VCaP (cell line): ENCODE results near the gene PSTK.

Experiments
- H3K27ac ChIP-seq: fragments of 450-650 bp; 2 replicates; pipeline ENCODE4 v1.5.1; 2017
- TF ChIP-seq, protein P1 (sequence below): fragments of 450-650 bp; conservative IDR thresholded peaks from 2 replicates; pipeline ENCODE4 v1.5.1; 2017; ENCODE audit warnings: mild to moderate bottlenecking, moderate library complexity

Gene PSTK, protein sequence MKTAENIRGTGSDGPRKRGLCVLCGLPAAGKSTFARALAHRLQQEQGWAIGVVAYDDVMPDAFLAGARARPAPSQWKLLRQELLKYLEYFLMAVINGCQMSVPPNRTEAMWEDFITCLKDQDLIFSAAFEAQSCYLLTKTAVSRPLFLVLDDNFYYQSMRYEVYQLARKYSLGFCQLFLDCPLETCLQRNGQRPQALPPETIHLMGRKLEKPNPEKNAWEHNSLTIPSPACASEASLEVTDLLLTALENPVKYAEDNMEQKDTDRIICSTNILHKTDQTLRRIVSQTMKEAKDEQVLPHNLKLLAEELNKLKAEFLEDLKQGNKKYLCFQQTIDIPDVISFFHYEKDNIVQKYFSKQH

DNA sequence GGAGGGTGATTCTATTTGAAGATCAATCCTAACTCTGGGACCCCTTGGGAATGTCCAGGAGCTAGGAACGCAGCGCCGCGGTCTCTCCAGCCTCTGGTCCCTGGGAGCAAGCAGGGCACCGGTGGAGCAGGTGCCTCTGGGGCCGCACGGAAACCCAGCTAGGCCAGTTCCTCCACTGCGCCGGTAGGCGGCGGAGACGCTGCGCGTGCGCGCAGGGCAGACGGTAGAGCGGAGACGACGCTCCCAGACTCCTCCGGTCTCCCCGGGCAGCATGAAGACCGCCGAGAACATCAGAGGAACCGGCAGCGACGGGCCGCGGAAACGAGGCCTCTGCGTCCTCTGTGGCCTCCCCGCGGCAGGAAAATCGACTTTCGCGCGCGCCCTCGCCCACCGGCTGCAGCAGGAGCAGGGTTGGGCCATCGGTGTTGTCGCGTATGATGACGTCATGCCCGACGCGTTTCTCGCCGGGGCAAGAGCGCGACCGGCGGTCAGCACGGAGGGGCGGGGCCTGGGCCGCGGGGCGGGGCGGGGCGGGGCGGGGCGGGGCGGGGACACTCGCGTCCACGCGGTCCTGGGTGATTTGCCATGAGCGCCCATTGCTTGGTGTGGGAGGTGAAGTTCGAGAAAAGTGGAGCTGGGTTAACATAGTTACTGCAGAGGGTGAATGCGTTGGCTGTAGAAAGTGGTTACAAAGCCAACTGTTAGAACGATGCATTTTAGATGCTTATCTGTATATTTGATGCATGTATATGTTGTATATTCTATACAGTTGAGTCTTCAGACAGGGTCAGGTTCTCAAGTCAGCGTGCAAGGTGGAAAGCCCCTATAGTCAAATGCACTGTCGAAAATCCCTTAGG is at the start of gene PSTK:
Gene PSTK (plus strand): TSS at position 193 of the 857 bp plus-strand sequence. CDS start 79 bp downstream, at position 272.
- TF ChIP-seq, protein P1, sequence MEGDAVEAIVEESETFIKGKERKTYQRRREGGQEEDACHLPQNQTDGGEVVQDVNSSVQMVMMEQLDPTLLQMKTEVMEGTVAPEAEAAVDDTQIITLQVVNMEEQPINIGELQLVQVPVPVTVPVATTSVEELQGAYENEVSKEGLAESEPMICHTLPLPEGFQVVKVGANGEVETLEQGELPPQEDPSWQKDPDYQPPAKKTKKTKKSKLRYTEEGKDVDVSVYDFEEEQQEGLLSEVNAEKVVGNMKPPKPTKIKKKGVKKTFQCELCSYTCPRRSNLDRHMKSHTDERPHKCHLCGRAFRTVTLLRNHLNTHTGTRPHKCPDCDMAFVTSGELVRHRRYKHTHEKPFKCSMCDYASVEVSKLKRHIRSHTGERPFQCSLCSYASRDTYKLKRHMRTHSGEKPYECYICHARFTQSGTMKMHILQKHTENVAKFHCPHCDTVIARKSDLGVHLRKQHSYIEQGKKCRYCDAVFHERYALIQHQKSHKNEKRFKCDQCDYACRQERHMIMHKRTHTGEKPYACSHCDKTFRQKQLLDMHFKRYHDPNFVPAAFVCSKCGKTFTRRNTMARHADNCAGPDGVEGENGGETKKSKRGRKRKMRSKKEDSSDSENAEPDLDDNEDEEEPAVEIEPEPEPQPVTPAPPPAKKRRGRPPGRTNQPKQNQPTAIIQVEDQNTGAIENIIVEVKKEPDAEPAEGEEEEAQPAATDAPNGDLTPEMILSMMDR = peak; percentile 79
- H3K27ac ChIP-seq = peak within 1 kb of the TSS; percentile 82

DNA sequence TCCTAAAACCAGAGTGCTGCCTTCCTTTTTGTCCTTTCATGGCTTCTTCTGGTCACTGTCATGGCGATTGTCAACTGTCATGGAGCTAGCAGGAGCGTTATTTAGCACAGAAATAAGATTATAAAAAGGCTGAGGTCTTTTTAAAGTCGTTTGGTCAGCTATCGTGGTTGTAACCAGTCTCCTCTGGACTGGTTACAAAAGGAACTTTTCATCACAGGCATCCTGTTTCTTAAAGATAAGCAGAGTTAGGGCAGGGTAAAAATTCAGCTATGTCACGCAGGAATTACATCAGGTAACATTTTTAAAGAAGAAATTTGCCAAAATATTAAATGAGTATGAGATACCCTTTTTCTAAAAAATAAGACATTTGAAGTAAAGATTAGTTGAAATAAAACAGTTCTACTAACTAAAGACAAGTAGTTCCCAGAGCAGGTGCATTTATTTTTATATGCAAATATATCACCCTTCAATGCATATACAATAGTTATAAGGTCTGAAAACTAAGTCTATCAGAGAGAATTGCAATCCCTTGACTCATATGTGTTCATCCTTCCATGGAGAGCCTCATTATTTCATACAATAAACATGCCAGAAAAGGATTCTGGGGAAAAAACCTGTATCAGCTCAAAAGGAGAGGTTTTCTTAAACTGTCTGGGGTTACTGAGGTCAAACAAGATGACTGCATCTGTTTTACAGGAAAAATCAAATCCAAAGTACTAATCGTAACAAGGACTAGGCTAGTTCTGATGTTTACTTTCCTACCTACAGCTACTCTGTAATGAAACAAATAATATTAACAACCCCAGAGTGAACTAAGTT is 48.9 kb upstream of the PSTK start:
- no peak overlapping the region for H3K27ac ChIP-seq
- TF ChIP-seq, protein P1 = no peak

DNA sequence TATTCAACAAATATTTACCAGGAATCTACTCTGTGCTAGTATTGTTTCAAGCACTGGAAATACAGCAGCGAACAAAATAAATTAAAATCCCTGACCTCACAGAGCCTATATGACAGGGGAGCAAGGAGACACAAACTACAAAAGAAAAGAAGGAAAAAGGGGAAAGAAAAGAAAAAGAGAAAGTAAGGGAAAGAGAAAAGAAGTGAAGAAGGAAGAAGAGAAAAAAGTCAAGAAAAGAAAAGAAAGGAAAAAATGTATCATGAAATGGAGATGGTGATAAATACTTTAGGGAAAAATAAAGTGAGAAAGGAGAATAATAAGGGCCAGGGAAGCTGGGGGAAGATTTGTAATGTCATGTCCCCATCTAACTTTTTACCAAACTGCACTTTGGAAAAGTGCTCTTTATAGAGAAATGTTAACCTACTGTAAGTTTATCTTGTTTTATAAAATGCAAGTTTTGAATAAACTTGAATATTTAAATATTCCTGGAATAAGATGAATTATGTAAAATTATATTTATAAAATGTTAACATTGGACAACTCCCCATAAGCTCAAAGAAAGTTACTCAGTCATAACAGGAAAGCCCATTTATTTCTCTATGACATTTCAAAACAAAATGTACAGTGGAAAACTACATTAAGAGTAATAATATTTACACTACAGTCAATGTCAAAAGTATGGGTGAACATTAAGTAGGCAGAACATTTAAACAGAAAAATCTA is 40.9 kb upstream of the PSTK start:
- H3K27ac ChIP-seq = no peak overlapping the region
- TF ChIP-seq, protein P1 = no peak

DNA sequence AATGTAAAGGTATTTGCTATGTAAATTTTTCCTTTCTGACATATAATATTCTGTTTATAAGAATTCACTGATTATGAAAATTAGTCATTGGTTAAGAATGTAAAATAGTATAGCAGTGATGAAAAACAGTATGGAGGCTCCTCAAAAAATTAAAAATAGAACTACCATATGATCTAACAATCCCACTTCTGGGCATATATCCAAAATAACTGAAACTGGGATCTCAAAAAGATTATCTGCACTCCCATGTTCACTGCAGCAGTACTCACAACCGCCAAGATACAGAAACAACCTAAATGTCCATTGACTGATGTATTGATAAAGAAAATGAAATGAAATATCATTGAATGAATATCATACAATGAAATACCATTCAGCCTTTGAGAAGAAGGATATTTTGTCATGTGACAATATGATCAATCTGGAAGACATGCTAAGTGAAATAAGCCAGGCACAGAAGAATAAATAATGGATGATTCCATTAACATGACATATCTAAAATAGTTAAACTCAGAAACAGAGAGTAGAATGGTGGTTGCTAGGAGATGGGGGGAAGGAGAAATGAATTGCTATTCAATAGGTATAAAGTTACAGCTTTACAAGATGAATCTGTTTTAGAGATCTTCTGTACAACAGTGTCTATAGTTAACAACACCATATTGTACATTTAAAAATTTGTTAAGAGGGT is 40.2 kb upstream of the PSTK start:
- TF ChIP-seq, protein P1 = no peak
- H3K27ac ChIP-seq = no peak overlapping the region

DNA sequence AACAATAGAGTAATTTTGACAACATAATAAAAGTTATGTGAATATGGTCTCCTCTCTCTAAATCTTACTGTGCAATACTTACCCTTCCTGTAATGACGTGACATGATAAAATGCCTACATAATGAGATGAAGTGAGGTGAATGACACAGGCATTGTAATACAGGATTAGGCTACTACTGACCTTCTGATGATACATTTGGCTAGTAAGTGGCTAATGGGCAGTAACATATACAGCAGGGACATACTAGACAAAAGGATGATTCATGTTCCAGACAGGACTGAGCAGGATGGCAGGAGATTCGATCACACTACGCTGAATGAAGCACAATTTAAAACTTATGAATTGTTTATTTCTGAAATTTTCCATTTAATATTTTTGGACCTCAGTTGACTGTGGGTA is 30.9 kb upstream of the PSTK start:
- TF ChIP-seq, protein P1 = no peak
- H3K27ac ChIP-seq = no peak overlapping the region

DNA sequence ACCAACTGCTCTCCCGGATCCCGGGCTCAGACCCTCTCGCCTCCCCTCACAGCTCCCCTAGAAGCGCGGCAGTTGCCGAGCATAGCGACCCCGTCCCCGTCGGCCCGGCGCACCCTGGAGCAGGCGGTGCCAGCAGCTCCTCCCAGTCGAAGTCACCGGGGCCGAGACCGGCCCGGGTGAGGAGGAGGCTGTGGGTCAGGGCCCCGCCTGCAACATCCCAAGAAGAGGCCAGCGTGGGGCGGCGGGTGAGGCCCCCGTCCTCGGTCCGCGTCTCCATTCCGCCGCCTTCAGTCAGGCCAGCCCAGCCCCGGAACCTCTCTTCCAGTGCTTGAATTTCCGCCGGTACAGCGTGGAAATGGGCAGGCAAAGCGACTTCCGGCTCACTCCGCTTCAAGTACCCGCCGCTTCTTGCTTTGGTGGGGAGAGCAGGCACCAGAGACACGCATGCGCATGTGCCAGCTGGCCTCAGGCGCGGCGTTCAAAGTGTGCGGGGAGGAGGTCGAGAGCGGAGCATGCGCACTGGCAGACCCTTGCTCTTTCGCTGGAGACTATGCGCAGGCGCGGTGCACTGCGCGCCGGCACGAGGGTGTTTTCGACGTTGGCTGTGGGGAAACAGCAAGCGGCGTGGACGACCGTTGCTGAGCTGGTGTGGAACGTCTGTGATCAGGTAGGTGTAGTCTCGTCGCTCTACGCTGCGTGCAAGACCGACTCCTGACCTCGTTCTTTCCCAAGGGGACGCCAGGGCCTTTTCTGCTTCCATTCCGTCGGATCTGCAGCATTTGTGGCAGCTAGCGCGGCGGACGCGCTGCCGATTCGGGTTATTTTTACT is 26.1 kb upstream of the PSTK start, which contains the start of gene C10orf88:
Gene C10orf88 (minus strand): TSS at position 326 of the 829 bp plus-strand sequence. CDS start 49 bp downstream, at position 277.
- TF ChIP-seq, protein P1 = no peak
- H3K27ac ChIP-seq = peak within 1 kb of the TSS; percentile 68
